Activated naive CD4-positive, alpha-beta T cell treated with anti-CD3 and anti-CD28 coated beads, Interleukin-2, amount 50 U/mL, for 72 hours (primary cell): ENCODE measurements around the gene COL27A1. TPM values are rescaled to one million over a fixed set of nuclear protein-coding genes. Genes with fewer than 3 reads are reported as not detected.

Source experiments
- ATAC-seq, 2 donors: fragments of 150-1000 bp; cut with Tn5 transposase; 2 replicates each; pipeline ENCODE4 v1.10.0; 2021; ENCODE audit warnings: mild to moderate bottlenecking in 2 of 2, moderate library complexity in 2 of 2
- DNase-seq, 2 donors: peaks; one replicate each; pipeline ENCODE4 v3.0.0; 2021 to 2022; ENCODE audit warnings: low spot score in 2 of 2
- H3K27ac Mint-ChIP-seq, 2 donors: one replicate each; pipeline ENCODE4 v1.8.0; 2022; ENCODE audit warnings: mild to moderate bottlenecking in 2 of 2, mixed read lengths in 2 of 2
- H3K36me3 Mint-ChIP-seq, 2 donors: one replicate each; pipeline ENCODE4 v1.8.0; 2022; ENCODE audit warnings: mixed read lengths in 2 of 2
- H3K9me3 Mint-ChIP-seq, 2 donors: one replicate each; pipeline ENCODE4 v1.8.0; 2022; ENCODE audit warnings: mixed read lengths in 2 of 2
- total RNA-seq, 2 donors: library from RNA; stranded (reverse); gene quantifications; one replicate each; pipeline ENCODE4 v1.2.3, GENCODE V29; 2022

The COL27A1 gene
- total RNA-seq, 2 donors from 2014 or later: 2.3 to 26.7 TPM

DNA sequence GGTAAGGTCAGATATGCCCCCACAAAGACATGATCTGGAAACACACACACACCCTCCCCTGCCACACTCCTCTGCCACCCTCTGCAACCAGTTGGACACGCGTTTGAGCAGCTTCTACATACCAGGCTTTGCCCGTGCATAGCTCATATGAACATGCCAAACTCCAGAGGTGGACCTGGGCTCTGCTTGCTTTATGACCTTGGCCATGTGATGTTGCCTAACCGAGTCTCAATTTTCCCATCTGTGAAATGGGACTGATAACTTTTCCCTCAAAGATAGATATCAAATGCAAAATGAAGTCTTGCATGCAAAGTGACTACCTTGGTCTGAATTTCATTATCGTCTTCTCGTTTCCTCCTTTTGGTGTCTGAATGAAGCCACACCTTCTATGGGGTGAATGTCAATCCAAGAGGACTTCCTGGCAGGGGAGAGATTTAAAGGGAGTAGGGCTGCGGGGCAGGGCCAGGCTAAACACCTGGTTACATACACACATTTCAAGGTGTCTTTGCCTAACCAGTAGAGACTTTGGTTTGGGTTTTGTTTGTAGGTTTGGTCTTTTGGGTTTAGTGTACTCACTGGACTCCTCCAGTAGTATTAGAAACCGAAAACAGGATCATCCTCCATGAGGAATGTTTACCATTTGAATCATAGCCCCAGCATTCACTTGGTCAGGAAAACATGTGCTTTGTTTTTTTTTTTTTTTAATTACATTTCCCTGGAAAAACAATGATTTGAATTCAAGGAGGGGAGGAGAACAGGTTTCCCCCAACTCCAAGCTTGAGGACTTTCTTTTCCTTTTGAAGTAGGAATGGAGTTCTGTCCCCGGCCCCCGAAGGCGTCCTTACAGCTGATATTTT lies 63.2 kb downstream of the COL27A1 start:
- H3K27ac Mint-ChIP-seq: no peak overlapping the region
- H3K36me3 Mint-ChIP-seq: no peaks in the 10 kb centered on the region
- H3K9me3 Mint-ChIP-seq: no peaks in the 10 kb centered on the region
- DNase-seq (no peak), ATAC-seq (no peak)

DNA sequence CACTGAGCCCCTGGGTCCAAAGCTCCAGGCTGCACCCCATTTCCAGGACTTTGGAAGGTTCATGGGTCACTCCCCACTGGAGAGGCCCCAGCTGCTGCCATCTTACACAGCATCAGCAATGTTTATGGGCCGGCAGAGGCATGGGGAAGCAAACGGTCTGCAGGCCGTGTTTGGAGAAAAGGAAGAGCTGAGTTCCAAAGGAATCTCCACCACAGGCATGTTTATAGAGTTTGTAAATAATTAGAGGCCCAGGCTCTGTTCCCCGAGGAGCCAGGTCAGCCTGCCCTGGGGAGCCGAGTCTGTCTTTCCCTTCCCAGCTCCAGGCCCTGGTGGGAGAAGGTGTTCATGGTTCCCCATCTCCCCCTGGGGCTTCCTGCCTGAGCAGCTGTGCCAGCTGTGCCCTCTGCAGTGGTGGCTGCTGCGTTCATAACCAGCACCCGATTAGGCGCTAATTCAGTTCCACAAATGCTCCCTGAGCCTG lies 64.8 kb downstream of the COL27A1 start:
- Mint-ChIP-seq H3K9me3 (no peaks in the 10 kb centered on the region), H3K27ac (no peak overlapping the region), H3K36me3 (no peaks in the 10 kb centered on the region)
- DNase-seq (no peak), ATAC-seq (no peak)

DNA sequence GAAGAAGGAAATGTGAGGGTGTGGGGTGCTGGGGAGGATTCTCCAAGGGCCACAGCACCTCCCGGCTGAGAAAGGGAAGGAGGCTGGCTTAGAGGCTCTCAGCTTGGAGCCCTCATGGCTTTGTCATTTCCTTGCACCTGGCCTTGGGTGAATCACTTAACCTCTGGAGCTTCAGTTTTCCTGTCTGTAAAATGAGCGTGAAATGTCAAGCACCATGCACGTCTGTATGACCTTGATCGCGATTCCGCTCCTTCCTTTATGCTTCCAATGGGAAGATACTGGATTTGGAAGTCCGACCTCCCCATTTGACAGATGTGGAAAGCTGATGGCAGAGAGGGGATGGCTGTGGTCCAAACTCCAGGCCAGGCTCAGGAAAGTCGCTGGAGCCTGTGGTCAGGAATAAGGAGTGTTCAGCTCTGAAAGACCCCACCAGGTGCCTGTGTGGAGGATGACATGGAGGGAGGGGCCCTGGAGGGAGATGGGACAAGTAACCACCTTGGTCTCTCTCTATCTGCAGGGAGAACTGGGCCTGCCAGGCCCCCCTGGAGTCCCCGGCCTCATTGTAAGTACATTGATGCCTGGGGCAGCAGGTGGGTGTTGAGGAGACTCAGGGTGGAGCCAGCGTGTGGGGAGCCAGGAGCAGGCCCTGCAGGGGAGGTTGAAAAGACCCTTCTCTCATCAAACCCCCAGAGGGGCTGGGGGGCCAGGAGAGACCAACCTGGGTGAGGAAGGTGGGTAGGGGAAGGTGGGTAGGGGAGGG lies 66.5 kb downstream of the COL27A1 start:
- ATAC-seq: no peak

DNA sequence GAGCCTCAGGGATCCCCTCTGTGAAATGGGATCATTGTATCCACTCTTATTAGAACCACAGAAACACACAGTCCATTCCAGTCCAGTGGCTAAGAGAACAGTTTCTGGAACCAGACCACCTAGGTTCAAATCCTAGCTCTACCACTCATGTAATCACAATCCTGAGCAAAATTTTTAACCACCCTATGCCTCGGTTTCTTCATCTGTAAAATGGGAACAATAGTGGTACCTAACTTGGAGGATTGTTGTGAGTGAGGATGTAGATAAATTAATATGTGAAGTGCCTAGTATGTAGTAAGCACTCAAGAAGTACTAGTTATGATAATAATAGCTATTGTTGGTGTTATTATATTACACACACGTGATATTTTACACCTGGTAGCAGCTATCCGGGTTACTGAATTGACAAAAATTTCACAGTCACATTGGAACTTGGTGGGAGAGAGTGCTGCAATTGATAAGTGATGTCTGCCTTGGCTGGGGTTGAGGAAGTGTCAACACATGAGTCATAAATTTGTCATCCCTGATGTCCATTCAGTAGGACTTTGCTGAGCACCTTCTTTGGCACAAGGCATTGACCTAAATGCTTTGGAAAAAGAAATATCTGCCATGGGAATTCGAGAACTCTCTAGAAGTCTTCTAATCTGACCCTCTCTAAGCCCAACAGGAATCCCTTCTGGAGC lies 68.4 kb downstream of the COL27A1 start:
- Mint-ChIP-seq H3K9me3 (no peaks in the 10 kb centered on the region), H3K36me3 (no peaks in the 10 kb centered on the region), H3K27ac (no peak overlapping the region)
- ATAC-seq (no peak), DNase-seq (no peak)

More for the DNA sequence above, 66.5 kb downstream of the COL27A1 start:
- Mint-ChIP-seq H3K9me3 (no peaks in the 10 kb centered on the region), H3K36me3 (no peaks in the 10 kb centered on the region), H3K27ac (peak overlapping the region in 1 of 2 donors; percentile 60)
- DNase-seq: no peak

DNA sequence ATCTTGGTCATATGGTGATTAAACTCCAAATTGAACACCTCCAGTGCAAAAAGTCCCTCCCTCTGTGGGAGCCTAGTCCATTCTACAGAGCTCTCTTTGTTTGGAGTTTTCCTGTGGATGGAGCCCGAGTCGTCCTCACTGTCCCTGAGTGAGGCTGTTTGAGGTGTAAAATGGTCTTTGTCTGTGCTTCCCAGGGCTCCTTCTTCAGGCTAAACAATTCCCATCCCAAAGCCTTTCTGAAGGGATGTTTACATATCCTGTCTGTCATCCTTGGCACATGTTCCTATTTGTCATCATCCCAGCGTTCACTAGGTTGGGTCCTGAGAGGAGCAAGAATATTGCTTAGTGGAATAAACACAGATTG lies 68.9 kb downstream of the COL27A1 start:
- Mint-ChIP-seq H3K9me3 (no peaks in the 10 kb centered on the region), H3K36me3 (no peaks in the 10 kb centered on the region), H3K27ac (no peak overlapping the region)
- DNase-seq (no peak), ATAC-seq (no peak)

DNA sequence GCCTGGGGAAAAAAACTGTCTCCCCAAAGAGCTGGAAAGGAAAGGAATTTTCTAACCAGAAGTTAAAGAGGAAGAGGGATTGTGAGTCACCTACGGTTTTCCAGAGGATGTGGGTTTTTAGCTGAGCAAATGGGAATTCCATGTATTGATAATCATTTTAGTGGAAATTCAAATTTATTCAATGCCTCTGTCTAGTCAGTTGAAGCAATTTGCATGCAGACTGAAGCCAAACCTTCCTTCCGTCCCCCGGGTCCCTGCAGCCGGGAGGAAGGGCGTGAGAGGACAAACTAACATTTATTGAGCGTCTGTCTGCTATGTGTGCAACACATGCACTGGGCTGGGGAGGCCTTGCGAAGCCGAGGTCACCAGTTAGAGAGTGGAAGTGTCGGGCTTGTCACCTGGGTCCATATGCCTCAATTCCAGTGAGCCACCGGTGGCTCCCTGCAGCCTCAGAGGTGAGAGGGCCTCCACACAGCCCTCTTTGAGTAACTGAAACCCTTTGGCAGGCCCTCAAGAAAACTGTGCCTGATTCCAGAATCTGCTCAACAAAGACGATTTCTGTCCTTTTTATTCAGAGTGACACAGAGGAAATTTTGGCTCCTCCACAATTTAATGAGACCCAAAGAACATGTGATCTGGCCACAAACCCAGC lies 70.3 kb downstream of the COL27A1 start:
- Mint-ChIP-seq H3K9me3 (no peaks in the 10 kb centered on the region), H3K36me3 (no peaks in the 10 kb centered on the region), H3K27ac (no peak overlapping the region)
- no peak for ATAC-seq
- DNase-seq: no peak

DNA sequence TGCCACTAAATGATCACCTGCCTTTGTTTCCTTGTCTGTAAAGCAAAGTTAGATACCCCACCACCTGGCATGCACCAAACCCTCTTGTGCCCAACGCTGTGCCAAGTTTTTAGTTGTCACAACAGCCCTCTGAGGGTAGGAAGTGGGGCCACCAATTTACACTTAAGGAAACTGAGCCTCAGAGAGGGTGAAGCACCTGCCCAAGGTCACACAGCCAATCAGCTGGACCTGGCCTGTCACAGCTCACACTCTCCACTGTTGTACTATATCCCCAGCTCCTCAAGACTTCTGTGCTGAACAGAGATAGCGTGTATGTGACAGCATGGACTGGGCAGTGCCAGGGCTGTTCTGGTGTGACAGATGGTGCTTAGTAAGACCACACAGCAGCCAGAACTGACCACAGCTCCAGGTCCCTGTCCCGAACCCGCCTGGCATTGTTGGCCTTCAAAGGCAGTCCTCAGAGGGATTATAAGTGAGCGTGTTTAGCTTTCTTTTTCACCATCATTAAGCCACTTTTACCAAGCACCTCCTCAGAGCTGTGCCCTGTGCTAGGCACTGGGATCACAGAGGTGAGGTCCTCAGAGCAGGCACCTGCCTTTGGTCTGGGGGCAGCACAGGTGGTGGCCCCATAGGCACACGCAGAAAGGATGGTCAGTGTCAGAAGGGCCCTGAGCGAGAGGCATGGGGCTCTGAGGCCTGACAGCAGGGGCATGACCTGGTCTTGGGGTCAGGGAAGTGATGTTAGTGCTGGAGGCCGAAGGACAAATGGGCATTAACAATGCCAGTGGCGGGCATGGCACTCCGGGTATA lies 71.1 kb downstream of the COL27A1 start:
- Mint-ChIP-seq H3K36me3 (no peaks in the 10 kb centered on the region), H3K27ac (no peak overlapping the region), H3K9me3 (no peaks in the 10 kb centered on the region)
- ATAC-seq: no peak
- DNase-seq: no peak

DNA sequence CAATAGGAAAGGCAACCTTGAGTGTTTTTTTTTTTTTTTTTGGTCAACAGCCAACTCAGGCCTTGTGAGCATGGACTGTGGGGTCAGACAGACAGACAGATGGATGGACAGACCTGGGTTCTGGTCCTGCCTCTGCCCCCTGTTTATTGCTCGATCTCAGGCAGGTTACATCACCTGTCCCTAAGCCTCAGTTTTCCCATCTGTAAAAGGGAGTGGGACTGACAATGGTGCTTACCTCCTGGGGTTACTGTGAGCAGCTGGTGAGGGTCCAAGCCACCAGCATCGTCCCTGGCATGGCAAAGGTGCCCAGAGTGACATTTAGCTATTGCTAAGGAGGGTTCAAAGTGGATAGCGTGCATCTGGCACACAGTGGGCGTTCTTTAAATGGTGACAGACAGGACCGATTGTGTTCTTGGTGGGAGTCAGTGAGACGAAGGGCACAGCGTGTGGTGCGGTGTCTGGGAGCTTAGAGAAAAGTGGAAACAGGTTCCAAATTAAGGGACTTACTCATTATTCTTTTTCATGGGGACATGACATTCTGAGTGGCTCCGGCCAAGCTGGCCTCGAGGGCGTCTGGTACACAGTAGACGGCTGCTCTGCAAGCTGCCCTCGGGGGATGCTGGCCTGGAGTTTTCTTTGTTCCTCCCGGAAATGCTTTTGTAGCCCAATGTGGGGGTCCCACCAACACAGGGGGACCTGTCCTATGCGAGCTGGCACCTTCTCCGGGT lies 72.1 kb downstream of the COL27A1 start:
- no peak overlapping the region for H3K27ac Mint-ChIP-seq
- no peaks in the 10 kb centered on the region for H3K9me3 Mint-ChIP-seq
- DNase-seq: no peak
- H3K36me3 Mint-ChIP-seq: no peaks in the 10 kb centered on the region
- ATAC-seq: no peak

DNA sequence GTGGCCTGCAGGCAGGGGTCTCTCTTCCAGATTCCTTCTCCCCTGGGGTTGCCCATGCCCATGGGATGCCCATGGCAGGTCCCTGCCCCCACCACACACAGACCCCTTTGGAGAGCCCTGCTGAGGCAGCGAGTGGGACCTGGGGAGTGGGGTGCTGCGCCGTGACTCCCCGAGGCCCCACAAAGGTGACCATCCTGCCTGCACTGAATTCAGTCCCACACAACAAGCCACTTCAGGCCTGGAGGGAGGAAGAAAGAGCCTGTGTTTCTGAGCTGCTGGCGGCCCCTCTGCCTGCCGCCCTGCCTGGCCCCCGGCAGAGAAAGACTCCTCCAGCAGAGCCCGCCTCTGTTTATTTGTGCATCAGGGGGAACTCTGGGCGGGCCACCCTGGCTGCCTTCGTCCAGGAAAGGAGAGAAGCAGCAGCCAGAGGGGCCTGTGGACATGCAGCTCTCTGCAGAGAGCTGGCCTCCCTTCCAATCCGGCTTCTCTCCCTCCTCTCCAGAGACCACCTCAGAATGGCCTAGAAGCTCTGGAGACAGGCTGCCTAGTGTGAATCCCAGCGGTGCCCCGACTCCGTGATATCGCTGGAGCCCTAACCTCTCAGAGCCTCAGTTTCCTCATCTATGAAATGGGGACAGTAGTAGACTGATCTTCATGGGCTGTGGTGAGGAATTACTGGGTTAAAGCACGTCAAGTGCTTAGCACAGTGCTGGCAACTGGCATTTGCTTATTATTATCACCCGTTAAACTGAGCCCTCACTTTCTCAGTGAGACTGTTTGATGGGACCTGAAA lies 72.9 kb downstream of the COL27A1 start:
- DNase-seq (no peak), ATAC-seq (no peak)
- H3K27ac Mint-ChIP-seq: no peak overlapping the region
- no peaks in the 10 kb centered on the region for H3K36me3 Mint-ChIP-seq
- H3K9me3 Mint-ChIP-seq: no peaks in the 10 kb centered on the region

DNA sequence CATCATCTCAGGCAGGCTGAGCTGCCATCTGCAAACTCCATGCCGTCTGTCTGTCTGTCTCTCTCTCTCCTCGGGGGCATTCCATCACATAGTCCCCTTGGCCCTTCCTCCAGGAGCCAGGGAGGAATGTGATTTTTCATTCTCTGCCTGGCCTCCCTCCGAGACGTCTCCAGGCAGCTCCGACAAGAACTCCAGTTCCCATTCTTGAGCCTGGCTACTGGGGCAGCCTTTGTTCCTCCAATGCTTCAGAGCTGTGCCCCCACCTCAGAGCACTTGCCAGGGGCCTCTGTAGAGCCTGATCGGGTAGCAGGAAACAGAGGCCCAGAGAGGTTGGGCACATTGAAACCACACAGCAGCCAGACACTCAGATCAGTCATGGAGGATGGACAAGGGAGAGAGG lies 74.0 kb downstream of the COL27A1 start:
- Mint-ChIP-seq H3K36me3 (no peaks in the 10 kb centered on the region), H3K9me3 (no peaks in the 10 kb centered on the region), H3K27ac (no peak overlapping the region)
- ATAC-seq: no peak
- no peak for DNase-seq

DNA sequence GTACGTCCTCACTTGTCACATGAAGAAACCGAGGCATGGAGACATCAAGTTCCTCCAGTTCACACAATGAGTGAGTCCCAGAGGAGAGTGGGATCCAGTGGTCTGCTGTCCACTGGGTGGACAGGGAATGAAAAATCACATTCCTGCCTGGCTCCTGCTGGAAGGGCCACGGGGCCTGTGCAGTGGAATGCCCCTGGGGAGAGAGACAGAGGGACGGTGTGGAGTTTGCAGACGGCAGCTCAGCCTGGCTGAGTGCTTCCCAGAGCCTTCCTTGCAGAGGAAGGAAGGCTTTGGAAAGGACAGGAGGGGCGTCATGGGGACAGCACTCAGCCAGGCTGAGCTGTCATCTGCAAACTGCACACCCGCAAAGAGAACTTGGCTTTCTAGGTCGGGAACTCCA lies 74.7 kb downstream of the COL27A1 start:
- H3K36me3 Mint-ChIP-seq: no peaks in the 10 kb centered on the region
- H3K27ac Mint-ChIP-seq: peak overlapping the region in 1 of 2 donors; percentile 82
- H3K9me3 Mint-ChIP-seq: no peaks in the 10 kb centered on the region
- DNase-seq (no peak), ATAC-seq (no peak)

DNA sequence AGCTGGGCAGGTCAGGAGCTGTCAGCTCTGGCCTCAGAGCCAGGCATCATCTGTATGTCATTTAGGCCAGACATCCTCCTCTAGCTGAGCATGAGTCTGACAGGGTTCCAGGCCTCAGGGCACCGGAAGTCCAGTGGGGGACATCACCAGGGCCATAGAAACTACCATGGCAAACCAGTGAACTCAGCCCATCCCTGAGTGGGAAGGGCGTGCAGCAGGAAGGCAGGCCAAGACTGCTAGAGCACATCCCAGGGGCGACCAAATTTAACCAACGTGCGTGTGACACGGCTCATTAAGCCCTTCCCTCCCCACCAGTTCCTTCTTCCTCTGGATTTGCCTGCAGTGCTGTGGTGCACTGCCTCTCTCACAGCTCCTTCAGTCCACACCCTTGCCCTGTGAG lies 75.9 kb downstream of the COL27A1 start:
- ATAC-seq (no peak), DNase-seq (no peak)
- H3K36me3 Mint-ChIP-seq: no peaks in the 10 kb centered on the region
- no peak overlapping the region for H3K27ac Mint-ChIP-seq
- H3K9me3 Mint-ChIP-seq: no peaks in the 10 kb centered on the region

DNA sequence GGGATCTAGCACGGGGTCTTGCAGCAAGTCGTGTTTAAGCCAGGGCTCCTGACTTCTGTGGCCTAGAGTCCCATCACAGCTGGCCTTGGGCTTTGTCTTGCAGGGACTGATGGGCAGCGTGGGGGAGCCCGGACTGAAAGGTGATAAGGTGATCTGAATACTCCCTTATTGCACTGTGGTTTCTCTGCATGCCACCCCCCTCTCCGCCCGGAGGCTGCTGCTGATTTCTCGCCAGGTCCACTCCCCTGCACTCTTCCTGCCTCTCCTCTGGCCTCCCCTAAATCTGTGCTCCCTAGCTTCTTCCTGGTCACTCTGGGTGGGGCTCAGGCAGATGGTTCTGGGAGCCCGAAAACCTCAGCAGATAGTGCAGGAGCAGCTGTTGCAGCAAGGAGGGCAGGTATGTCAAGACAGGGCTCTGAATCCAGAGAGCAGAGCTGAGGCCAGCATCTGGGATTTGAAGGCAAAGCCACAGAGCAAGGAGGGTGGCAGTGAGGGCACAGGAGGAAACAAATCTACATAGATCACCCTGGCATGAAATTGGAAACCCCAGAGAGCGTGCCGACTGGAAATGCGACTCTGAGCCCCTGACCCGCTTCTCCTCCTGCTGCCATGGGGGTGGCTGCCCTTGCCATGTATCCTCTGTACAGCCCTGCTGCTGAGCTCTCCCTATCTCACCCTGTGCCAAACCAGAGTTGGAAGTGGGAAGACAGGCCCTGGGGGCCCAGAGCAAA lies 76.5 kb downstream of the COL27A1 start:
- DNase-seq: no peak
- Mint-ChIP-seq H3K27ac (no peak overlapping the region), H3K36me3 (no peaks in the 10 kb centered on the region), H3K9me3 (no peaks in the 10 kb centered on the region)
- ATAC-seq: no peak

DNA sequence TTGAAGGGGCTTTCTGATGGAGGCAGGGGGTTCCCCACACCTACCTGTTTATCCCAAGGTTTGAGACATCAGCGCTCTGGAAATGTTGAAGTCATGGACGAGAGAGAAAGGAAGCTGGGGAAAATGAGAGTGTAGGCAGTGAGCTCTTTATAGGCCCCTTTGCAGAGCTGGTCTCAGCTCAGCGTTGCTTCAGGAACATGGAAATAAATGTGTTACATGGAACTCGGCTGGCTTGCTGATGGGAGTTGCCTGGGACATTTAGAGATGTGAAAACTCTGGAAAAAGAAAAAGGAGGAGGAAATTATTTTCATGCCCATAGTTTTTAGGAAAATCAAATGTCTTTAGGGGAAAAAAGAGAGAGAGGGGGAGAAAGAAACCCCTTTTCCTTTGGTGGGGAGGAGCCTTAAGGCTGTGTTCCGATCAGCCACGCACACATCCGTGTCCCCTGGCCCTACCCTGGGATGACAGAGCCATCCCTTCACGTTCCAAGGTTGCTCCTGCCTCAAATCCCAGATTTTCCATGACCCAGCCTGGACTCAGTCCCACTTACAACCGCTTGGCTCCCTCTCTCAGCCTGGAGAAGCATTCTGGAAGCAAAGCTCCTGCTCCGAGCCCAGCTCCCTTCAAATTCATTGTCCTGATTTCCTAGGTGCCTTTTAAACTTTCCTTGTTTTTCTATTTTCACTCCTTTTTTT lies 78.3 kb downstream of the COL27A1 start:
- H3K36me3 Mint-ChIP-seq: no peaks in the 10 kb centered on the region
- no peak overlapping the region for H3K27ac Mint-ChIP-seq
- no peaks in the 10 kb centered on the region for H3K9me3 Mint-ChIP-seq
- ATAC-seq (no peak), DNase-seq (no peak)
